Muscle of leg (tissue), 11 donors: ENCODE data around the gene LRP1B. TPM values are rescaled to one million over a fixed set of nuclear protein-coding genes. Genes with fewer than 3 reads are reported as not detected.

Experiments used
- DNase-seq: peaks from one replicate; pipeline ENCODE4 v3.0.0; 2013
- H3K27ac ChIP-seq: one replicate; pipeline ENCODE4 v1.5.1; 2013; ENCODE audit warnings: mild to moderate bottlenecking, low read length, control low read depth
- H3K27me3 ChIP-seq: one replicate; pipeline ENCODE4 v1.6.1; 2013; ENCODE audit warnings: low read length; ENCODE audit not compliant: control insufficient read depth, insufficient read depth
- H3K36me3 ChIP-seq: one replicate; pipeline ENCODE4 v1.6.1; 2013; ENCODE audit warnings: low read length; ENCODE audit not compliant: control insufficient read depth, insufficient read depth
- H3K4me1 ChIP-seq: one replicate; pipeline ENCODE4 v1.6.1; 2013; ENCODE audit warnings: low read length; ENCODE audit not compliant: control insufficient read depth, insufficient read depth
- H3K4me3 ChIP-seq: one replicate; pipeline ENCODE4 v1.5.1; 2013; ENCODE audit warnings: low read length, control low read depth
- H3K9me3 ChIP-seq: replicated peaks from 2 replicates; pipeline ENCODE4 v1.6.1; 2013; ENCODE audit warnings: low read depth, low read length; ENCODE audit not compliant: control insufficient read depth
- WGBS: methylation state at CpG from one replicate; pipeline ENCODE4 v1.1.5; 2013; ENCODE audit warnings: missing lambda C conversion rate; ENCODE audit not compliant: insufficient coverage; 5-methylcytosine and 5-hydroxymethylcytosine counted together
- polyA plus RNA-seq, 8 donors: library from polyadenylated mRNA; unstranded; fragments of 120-200 nt; gene quantifications; one replicate each; pipeline versions ENCODE4 v1.2.1 to v1.2.3, GENCODE V29; 2013; ENCODE audit warnings: inconsistent platforms in 1 of 8, low replicate concordance in 1 of 8; ENCODE audit not compliant: insufficient read length in 8 of 8, insufficient read depth in 1 of 8
- total RNA-seq: library from RNA; stranded (reverse); fragments of 120-200 nt; gene quantifications from one replicate; pipeline ENCODE4 v1.2.4, GENCODE V29; 2013

The LRP1B gene
- total and polyA plus RNA-seq, 9 donors, result 0.84 to 2.3 (median 1.4) TPM

DNA sequence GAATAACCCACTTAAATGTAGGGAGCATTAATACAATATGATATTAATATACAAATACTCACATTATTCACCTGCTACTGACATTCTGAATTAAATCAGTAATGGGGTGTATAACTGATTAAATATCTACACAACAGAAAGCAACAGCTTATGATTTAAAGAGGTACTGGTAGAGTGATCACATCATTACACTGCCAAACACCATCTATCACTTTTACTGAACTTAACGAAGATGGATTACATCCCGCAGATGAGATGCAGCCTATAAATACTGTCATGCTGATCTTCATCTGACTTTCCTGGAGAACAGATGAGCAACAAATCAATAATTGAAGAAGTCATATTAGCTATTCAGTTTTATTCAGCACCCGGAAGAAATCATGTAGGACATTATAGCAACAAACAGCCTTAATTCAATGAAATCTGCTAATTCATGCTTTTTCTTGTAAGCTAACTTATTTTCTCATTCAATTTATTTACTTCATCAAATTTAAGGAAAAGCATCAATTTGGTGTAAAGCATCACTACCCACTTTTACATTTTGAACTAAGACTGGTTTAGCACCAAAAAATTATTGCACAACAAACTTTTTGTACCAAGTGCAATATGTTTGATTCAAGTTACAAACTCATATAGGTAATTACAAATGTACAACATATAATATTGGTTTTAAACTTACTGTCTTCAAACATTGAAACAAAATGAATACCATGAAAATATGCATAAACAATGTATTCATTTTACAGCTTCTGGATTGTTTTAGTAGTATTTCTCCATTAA, 1509.0 kb downstream of the LRP1B start:
- Histone ChIP-seq H3K9me3 (no peaks in the 10 kb centered on the region), H3K27ac (no peak overlapping the region), H3K36me3 (no peaks in the 10 kb centered on the region), H3K4me1 (no peaks in the 10 kb centered on the region), H3K27me3 (no peaks in the 10 kb centered on the region), H3K4me3 (no peak overlapping the region)
- no CpG with 5 or more reads among the region's 3 CpGs for WGBS
- no peak for DNase-seq

DNA sequence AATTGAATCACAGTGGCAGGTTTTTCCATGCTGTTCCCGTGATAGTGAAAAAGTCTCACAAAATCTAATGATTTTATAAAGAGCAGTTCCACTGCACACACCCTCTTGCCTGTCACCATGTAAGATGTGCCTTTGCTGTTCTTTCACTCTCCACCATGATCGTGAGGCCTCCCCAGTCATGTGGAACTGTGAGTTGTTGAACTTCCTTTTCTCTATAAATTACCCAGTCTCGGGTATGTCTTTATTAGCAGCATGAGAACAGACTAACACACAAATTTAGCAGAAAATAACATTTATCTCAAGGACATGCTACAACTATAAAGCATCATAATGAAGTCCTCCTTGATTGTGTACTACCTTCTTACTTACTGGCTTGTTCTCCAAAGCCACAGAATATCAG, 1526.0 kb downstream of the LRP1B start:
- DNase-seq, result no peak

DNA sequence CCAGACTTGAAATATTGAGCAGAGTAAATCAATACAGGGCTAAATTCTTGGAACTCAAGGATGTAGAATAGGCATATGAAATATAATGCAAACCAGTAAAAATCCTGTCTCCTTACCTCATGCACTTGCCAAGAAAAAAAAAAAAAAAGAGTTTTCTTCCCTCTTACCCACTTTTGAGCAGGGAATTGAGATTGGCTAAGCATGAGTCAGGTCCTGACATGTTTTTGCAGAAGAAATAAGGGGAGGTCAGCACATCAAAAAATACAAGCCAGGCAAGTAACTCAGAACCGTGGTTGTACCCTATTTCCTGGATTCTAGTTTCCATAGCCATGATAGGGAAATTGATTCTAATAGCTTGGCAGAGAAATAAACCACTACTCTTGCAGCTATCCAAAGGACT, 1526.7 kb downstream of the LRP1B start:
- H3K36me3 ChIP-seq, result no peaks in the 10 kb centered on the region
- no peak for DNase-seq
- H3K4me3 ChIP-seq, result no peak overlapping the region
- H3K27ac ChIP-seq, result no peak overlapping the region
- no CpG with 5 or more reads among the region's 1 CpG for WGBS
- no peaks in the 10 kb centered on the region for H3K9me3 ChIP-seq
- no peaks in the 10 kb centered on the region for H3K27me3 ChIP-seq
- H3K4me1 ChIP-seq, result no peaks in the 10 kb centered on the region

More for the DNA sequence above, 1526.0 kb downstream of the LRP1B start:
- no peak overlapping the region for H3K27ac ChIP-seq
- H3K4me1 ChIP-seq, result no peaks in the 10 kb centered on the region
- no peaks in the 10 kb centered on the region for H3K9me3 ChIP-seq
- H3K4me3 ChIP-seq, result no peak overlapping the region
- WGBS, result 60% methylated on average over 1 of the region's 3 CpGs
- no peaks in the 10 kb centered on the region for H3K36me3 ChIP-seq
- H3K27me3 ChIP-seq, result no peaks in the 10 kb centered on the region

DNA sequence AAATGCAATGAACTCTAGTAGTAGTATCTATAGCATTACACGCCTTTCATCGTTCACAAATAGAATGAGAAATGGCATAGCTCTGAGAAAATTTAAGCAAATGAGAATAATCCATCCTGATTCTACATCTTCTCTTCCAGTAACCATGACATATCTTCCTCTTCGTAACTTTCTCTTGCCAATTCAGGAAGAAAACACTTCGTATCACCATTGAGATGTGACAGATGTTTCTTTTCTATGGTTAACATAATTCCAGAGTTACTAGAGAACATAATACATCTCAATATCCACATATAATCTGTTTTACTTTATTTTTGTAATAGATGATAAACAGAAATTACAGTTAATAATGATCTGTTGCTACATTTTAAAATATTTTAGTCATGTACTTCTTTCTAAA, 1527.4 kb downstream of the LRP1B start:
- no CpG with 5 or more reads among the region's 4 CpGs for WGBS
- H3K36me3 ChIP-seq, result no peaks in the 10 kb centered on the region
- H3K4me1 ChIP-seq, result no peaks in the 10 kb centered on the region
- no peaks in the 10 kb centered on the region for H3K9me3 ChIP-seq
- H3K4me3 ChIP-seq, result no peak overlapping the region
- no peak overlapping the region for H3K27ac ChIP-seq
- DNase-seq, result no peak
- no peaks in the 10 kb centered on the region for H3K27me3 ChIP-seq

DNA sequence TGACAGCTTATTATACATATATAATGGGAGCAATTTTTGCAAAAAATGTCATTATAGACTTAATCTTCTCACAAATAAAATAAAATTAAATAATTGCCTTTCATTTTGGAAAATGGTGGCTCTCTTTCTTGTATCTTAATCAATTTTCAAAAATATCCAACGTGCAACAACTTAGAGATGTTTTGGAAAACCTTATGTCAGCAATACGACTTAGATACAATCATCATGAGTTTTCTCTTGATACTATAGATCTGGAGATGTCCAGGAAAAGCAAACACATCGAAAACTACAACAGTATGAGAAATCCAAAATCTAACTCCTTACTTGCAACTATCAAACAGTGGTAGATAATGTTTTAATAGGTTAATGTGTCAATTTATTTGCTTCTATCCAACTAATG, 1529.0 kb downstream of the LRP1B start:
- Histone ChIP-seq H3K9me3 (no peaks in the 10 kb centered on the region), H3K27ac (no peak overlapping the region), H3K4me3 (no peak overlapping the region), H3K27me3 (no peaks in the 10 kb centered on the region), H3K4me1 (no peaks in the 10 kb centered on the region), H3K36me3 (no peaks in the 10 kb centered on the region)
- no peak for DNase-seq
- WGBS, result no CpG with 5 or more reads among the region's 3 CpGs

DNA sequence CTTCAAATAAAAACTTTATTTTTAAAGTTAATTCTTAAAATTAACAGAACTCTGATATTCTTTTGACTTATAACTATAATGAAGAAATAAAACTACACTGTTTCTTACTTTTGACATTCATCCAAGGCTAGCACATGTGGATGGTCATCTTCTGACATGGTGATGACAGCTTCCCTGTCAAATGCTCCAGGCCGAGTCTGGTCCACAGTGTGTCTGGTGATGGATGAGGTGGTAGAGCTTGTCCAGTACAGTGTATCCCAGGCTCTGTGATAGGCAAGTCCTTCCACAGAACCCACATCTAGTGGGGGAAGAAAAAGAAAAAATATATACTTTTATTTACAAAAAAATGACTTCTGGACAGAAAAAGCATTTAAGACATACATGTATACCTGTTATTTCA, 1529.5 kb downstream of the LRP1B start:
- no peaks in the 10 kb centered on the region for H3K36me3 ChIP-seq
- H3K4me3 ChIP-seq, result no peak overlapping the region
- H3K27ac ChIP-seq, result no peak overlapping the region
- no peak for DNase-seq
- H3K9me3 ChIP-seq, result no peaks in the 10 kb centered on the region
- H3K4me1 ChIP-seq, result no peaks in the 10 kb centered on the region
- no CpG with 5 or more reads among the region's 1 CpG for WGBS
- H3K27me3 ChIP-seq, result no peaks in the 10 kb centered on the region

DNA sequence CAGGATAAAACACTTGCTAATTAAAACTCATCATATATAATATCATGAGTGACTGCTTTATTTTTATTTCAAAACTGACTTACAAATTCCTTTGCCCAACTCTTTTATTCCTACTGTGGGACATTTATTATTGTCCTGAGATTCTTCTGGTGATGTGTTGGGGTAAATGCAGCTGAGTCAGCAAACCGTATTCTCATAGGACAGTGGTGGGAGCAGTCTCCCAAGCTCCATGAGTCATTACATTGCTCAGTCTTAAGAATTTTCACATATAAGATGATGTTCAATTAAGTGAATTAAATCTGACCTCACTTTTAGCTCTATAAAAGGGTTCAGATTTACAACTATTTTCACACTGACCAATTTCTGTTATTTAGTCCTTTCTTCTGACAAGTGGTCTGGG, 1530.7 kb downstream of the LRP1B start:
- no peaks in the 10 kb centered on the region for H3K4me1 ChIP-seq

DNA sequence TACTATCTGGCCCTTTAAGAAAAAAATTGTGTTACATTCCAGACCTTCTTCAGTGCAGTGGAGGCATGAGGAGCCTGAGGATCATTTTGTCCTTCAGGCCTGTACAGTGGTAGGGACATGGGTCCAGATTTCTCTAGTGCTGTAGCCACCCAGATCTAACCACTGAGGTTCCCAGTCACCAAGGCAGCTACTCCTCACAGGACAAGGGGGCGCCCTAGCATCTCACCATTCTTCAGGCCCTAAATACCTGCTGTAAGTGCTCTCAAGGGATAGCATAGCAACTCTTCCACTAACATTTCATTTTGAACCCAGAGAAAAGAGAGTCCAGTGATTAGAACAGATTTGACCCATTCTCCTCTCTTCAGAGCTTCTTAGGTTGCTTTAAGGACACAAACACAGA, 1533.0 kb downstream of the LRP1B start:
- no peak for DNase-seq
- no peaks in the 10 kb centered on the region for H3K27me3 ChIP-seq
- H3K27ac ChIP-seq, result no peak overlapping the region
- no peaks in the 10 kb centered on the region for H3K4me1 ChIP-seq
- whole genome bisulfite sequencing, result 40% methylated on average over 1 of the region's 1 CpG
- H3K9me3 ChIP-seq, result no peaks in the 10 kb centered on the region
- no peak overlapping the region for H3K4me3 ChIP-seq
- H3K36me3 ChIP-seq, result no peaks in the 10 kb centered on the region

More for the DNA sequence above, 1530.7 kb downstream of the LRP1B start:
- DNase-seq, result no peak
- Histone ChIP-seq H3K4me3 (no peak overlapping the region), H3K9me3 (no peaks in the 10 kb centered on the region), H3K36me3 (no peaks in the 10 kb centered on the region), H3K27me3 (no peaks in the 10 kb centered on the region), H3K27ac (no peak overlapping the region)
- WGBS, result no CpG with 5 or more reads among the region's 1 CpG

DNA sequence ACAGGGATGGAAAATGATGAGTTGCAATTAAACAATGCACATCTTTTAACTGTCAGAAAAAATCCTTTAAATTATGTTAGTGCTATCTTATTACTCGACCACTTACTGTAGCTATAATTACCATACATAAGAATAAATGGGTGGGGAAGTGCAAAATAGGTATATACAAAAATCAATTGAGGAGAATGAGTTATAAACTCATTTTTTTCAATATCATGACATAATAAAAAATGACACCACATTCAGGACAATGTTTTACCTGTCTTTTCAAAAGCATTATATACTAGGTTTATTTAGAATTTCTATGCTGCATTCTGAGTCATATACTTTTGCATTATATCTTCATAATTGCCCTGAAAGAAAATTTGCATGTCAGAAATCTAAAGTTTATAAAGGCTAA, 1533.6 kb downstream of the LRP1B start:
- no peaks in the 10 kb centered on the region for H3K9me3 ChIP-seq
- no peak overlapping the region for H3K27ac ChIP-seq
- WGBS, result no CpG with 5 or more reads among the region's 1 CpG
- H3K27me3 ChIP-seq, result no peaks in the 10 kb centered on the region
- no peaks in the 10 kb centered on the region for H3K36me3 ChIP-seq
- H3K4me1 ChIP-seq, result no peaks in the 10 kb centered on the region
- DNase-seq, result no peak
- no peak overlapping the region for H3K4me3 ChIP-seq

DNA sequence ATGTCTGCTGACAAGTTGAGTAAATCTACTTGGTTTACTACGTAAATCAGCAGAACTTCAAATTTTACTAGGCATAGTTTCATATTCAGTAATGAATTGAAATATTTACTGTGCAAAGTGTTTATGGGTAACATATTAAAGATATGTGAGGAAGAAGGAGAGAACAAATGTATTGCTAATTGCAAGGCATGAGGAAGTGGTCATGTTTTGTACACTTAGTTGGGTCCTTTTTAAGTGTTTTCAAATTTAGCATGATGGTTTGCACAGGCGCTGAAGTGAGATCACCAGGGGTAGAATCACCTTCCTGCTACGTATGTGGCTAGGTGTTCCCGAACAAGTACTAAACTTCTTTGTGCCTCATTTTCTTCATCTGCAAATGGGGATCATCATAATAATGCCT, 1534.4 kb downstream of the LRP1B start:
- Histone ChIP-seq H3K27ac (no peak overlapping the region), H3K4me1 (no peaks in the 10 kb centered on the region), H3K36me3 (no peaks in the 10 kb centered on the region), H3K9me3 (no peaks in the 10 kb centered on the region), H3K27me3 (no peaks in the 10 kb centered on the region), H3K4me3 (no peak overlapping the region)
- WGBS, result 83% methylated on average over 1 of the region's 4 CpGs
- DNase-seq, result no peak

DNA sequence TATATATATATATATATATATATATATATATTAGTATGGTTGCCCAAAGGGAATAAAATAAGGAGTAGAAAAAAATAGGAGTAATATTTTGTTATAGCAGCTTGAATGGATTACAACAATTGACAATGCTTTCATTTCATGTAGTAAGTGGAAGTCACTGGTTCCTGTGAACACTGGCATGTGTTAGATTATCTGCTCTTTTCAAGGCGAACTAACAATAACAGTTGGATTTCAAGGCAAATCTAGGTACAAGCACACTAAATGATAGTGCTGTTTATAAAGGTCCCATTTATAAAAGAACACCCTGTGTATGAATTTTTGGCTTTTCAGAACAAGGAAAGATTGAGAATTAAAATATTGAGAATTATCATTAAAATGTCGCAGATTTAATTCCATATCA, 1535.7 kb downstream of the LRP1B start:
- no CpG with 5 or more reads among the region's 2 CpGs for WGBS
- H3K9me3 ChIP-seq, result no peaks in the 10 kb centered on the region
- DNase-seq, result no peak

More for the DNA sequence above, 1535.7 kb downstream of the LRP1B start:
- Histone ChIP-seq H3K27ac (no peak overlapping the region), H3K4me1 (no peaks in the 10 kb centered on the region), H3K4me3 (no peak overlapping the region), H3K27me3 (no peaks in the 10 kb centered on the region), H3K36me3 (no peaks in the 10 kb centered on the region)
